ENCODE measurements around the gene ADAM15. TPM values are rescaled to one million over a fixed set of nuclear protein-coding genes. Genes with fewer than 3 reads are reported as not detected.

ADAM15 gene
- total and polyA plus RNA-seq, 2 of the 8 experiments (the other 6 are each of a cell fraction or from before 2014, with no cell fraction given): 32.9 to 37.6 TPM

DNA sequence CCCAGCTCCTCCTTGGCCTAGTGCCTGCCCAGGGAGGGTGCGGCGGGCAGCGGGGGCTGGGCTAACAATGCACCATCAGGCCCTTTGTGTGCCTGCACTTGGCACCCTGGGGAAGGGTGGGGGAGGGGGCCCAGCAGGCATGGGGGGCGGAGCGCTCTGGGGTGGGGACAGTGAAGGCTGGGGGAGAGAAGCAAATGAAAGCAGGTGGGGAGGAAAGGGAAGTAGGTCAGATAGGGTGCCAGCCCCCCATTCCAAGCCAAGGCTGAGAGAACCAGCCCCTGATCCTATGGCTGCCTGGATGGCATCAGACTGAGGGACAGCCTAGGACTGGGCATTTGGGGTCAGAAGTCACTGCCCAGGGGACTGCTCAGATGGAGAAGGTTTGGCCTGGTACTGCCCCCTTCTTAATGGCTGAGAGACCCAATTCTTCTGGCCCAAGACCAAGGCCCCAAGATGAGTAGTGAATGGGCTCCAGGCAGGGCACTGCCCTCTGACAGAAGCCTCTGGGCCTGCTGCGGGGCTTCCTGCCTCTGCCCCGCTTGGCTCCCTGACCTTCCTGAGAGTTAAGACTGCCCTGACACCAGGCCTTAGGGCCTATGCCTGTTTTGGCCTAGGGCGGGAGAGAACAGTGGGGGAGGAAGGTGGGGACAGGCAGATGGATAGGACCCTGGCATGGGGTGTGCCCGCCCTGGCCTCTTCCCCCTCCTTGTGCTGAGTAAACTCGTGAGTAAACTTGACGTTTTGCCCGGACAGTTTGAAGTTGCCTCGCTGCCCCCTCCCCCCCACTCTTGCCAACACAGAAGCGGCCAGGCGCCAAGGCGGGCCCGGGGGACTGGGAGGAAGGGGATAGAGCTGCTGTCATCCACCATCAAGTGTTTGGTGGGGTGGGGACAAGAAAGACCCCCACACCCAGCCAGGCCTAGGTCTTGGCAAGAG, 45.8 kb upstream of the ADAM15 start:
- ChIA-PET CTCF (ENCODE audit: partially characterized antibody) (interaction anchor here (1.4 to 18.6 kb wide), 12 partner anchors 7 to 80 kb away, joined by 3 to 354 read pairs (median 16); partner anchors contain the start of genes ADAM15, LENEP, PBXIP1 and ZBTB7B), POLR2A (ENCODE audit: partially characterized antibody) (interaction anchor here (1.6 to 42.8 kb wide), 4 partner anchors 10 to 47 kb away, joined by 4 to 702 read pairs (median 395); partner anchors contain the start of genes CKS1B, FLAD1, PBXIP1 and PYGO2)
- 84% methylated on average over 12 of the region's 17 CpGs; no CpG with 5 or more reads in 1 of the 2 experiments for WGBS, 2 experiments (ENCODE audit: extremely low coverage in 1 of 2, insufficient coverage in 1 of 2, insufficient read length in 1 of 2, insufficient replicate concordance in 2 of 2, low coverage in 1 of 2, low lambda C conversion rate in 2 of 2, missing lambda C conversion rate in 1 of 2)
- Histone ChIP-seq H3K4me2 (ENCODE audit: insufficient read depth in 1 of 2, low read depth in 2 of 2, low read length in 2 of 2) (peak overlapping the region; percentile 79 to 93), H3K23me2 (ENCODE audit: low read depth, low read length) (peaks cover 12% of the 10 kb centered on the region; the same call in 1 of the 2 replicates), H2AFZ (ENCODE audit: low read length) (no peak overlapping the region), H3K4me1 (replicated peaks in 1 of 4; ENCODE audit: control insufficient read depth in 3 of 4, insufficient read depth in 4 of 4, low read length in 3 of 4) (peaks cover 6 to 40% (median 23%) of the 10 kb centered on the region in 4 experiments), H3K23ac (ENCODE audit: insufficient read length) (no peak overlapping the region), H2AK5ac (ENCODE audit: low read depth, low read length) (peak overlapping the region; percentile 97; the same call in 1 of the 2 replicates), H3K79me1 (ENCODE audit: low read depth, low read length) (peaks cover 17% of the 10 kb centered on the region), H2BK15ac (ENCODE audit: low read length) (peak overlapping the region; percentile 72; the same call in 1 of the 2 replicates), H2BK20ac (ENCODE audit: low read length) (0 out of 2 replicates have a peak overlapping the region, but pooled peaks have one; percentile 80), H3K27ac (ENCODE audit: low read depth, low read length) (no peak overlapping the region), H4K8ac (ENCODE audit: extremely low read depth, insufficient read depth, low read length) (peak overlapping the region; percentile 53; the same call in 1 of the 2 replicates), H3K4me3 (ENCODE audit: extremely low read depth in 1 of 4, insufficient read depth in 2 of 4, low read depth in 3 of 4, low read length in 4 of 4) (peak overlapping the region in 3 of 4 experiments; percentile 2 to 99 (median 45); a peak in 3 of 8 replicates), H2BK5ac (ENCODE audit: low read depth, low read length) (peak overlapping the region; percentile 99; the same call in 1 of the 2 replicates), H3K9ac (replicated peaks in 1 of 4; ENCODE audit: extremely low read depth in 1 of 4, low read depth in 3 of 4, low read length in 3 of 4) (no peak overlapping the region), H3K27me3 (replicated peaks in 1 of 4; ENCODE audit: control insufficient read depth in 3 of 4, extremely low read depth in 1 of 4, insufficient read depth in 3 of 4, low read length in 3 of 4) (no peaks in the 10 kb centered on the region), H3K79me2 (ENCODE audit: control insufficient read depth in 1 of 2, insufficient read depth in 2 of 2, low read length in 2 of 2) (peaks cover 0 to 59% of the 10 kb centered on the region in 2 experiments; a peak in 3 of 4 replicates), H4K5ac (ENCODE audit: insufficient read length, low read depth, low read length) (peak overlapping the region; percentile 53), H3K36me3 (ENCODE audit: control insufficient read depth in 2 of 4, insufficient read depth in 4 of 4, low read length in 3 of 4) (peaks cover 0 to 2% (median 0%) of the 10 kb centered on the region in 4 experiments; a peak in 2 of 8 replicates), H3K4ac (replicated peaks; ENCODE audit: insufficient read length, low read depth, low read length) (no peak overlapping the region), H3K18ac (ENCODE audit: extremely low read depth, low read length) (peak overlapping the region; percentile 40; the same call in 1 of the 2 replicates), H4K20me1 (replicated peaks in 1 of 2; ENCODE audit: control insufficient read depth in 1 of 2, insufficient read depth in 2 of 2, low read length in 2 of 2) (peaks cover 0 to 17% of the 10 kb centered on the region in 2 experiments), H4K91ac (replicated peaks; ENCODE audit: insufficient read length, low read length) (peak overlapping the region; percentile 63), H3K56ac (replicated peaks; ENCODE audit: insufficient read length, low read depth, low read length) (no peak overlapping the region), H2BK12ac (ENCODE audit: low read depth, low read length) (peak overlapping the region; percentile 100; the same call in 1 of the 2 replicates), H2BK120ac (replicated peaks; ENCODE audit: low read depth, low read length) (no peak overlapping the region), H3K9me3 (ENCODE audit: insufficient read depth in 2 of 2, low read depth in 1 of 2, low read length in 1 of 2) (no peaks in the 10 kb centered on the region), H3K14ac (ENCODE audit: insufficient read length) (no peak overlapping the region)
- FAIRE-seq: no peak
- no peak for TF ChIP-seq CBX5 (IDR thresholded peaks at IDR 0.05; ENCODE audit: low read depth, low read length)
- TF ChIP-seq HDAC6 (IDR thresholded peaks at IDR 0.05; ENCODE audit: low read depth, low read length): no peak
- no peak for TF ChIP-seq SAP30 (IDR thresholded peaks at IDR 0.05; ENCODE audit: insufficient read depth, insufficient replicate concordance, low read length)
- TF ChIP-seq HDAC2 (IDR thresholded peaks at IDR 0.05; ENCODE audit: borderline replicate concordance in 1 of 2, low read depth in 2 of 2, low read length in 2 of 2): no peak
- no peak for DNase-seq (ENCODE audit: low read depth in 1 of 2, low spot score in 2 of 2)

Data from H1 (cell line).